OCI-LY1 (cell line): ENCODE data around the gene TRUB2.
A peak's percentile ranks its signal among the peaks of the same experiment; 100 is the strongest.
"Not testable (repeated sequence)": the region's sequence is repeated elsewhere in the genome, so short reads cannot be mapped to it uniquely, and the experiment has no call there.

Source experiments
- H2AFZ ChIP-seq: fragments of 200-600 bp; sonication (generic), shearing (Covaris generic); 2 replicates; pipeline ENCODE4 v1.6.0; 2014; ENCODE audit warnings: antibody characterized with exemption, mild to moderate bottlenecking, low read length
- H3F3A ChIP-seq: fragments of 200-600 bp; sonication (generic), shearing (Covaris generic); 2 replicates; pipeline ENCODE4 v1.6.0; 2014; ENCODE audit warnings: mild to moderate bottlenecking, antibody characterized with exemption, low read length, moderate library complexity; ENCODE audit not compliant: insufficient read depth
- H3K27ac ChIP-seq: fragments of 200-600 bp; sonication (generic); 2 replicates; pipeline ENCODE4 v1.5.1; 2014; ENCODE audit warnings: low read length, mixed run types, mild to moderate bottlenecking, low read depth; ENCODE audit not compliant: poor library complexity, severe bottlenecking
- H3K27me3 ChIP-seq: fragments of 200-600 bp; sonication (generic); 2 replicates; pipeline ENCODE4 v1.6.0; 2014; ENCODE audit warnings: antibody characterized with exemption, mild to moderate bottlenecking, low read length, moderate library complexity; ENCODE audit not compliant: insufficient read depth
- H3K36me3 ChIP-seq: fragments of 200-600 bp; sonication (generic); 2 replicates; pipeline ENCODE4 v1.6.1; 2014; ENCODE audit warnings: mild to moderate bottlenecking, antibody characterized with exemption, low read length, moderate library complexity, mixed read lengths; ENCODE audit not compliant: insufficient read depth
- H3K4me1 ChIP-seq: fragments of 200-600 bp; sonication (generic); 2 replicates; pipeline ENCODE4 v1.5.1; 2014; ENCODE audit warnings: mild to moderate bottlenecking, low read length, moderate library complexity; ENCODE audit not compliant: insufficient read depth, severe bottlenecking
- H3K4me2 ChIP-seq: fragments of 200-600 bp; sonication (generic), shearing (Covaris generic); 2 replicates; pipeline ENCODE4 v1.6.1; 2014; ENCODE audit warnings: low read length
- H3K4me3 ChIP-seq: fragments of 200-600 bp; sonication (generic); 2 replicates; pipeline ENCODE4 v1.5.1; 2014; ENCODE audit warnings: low read length, low read depth, mild to moderate bottlenecking, mixed read lengths; ENCODE audit not compliant: poor library complexity, severe bottlenecking
- H3K79me2 ChIP-seq: fragments of 200-600 bp; shearing (Covaris generic); 2 replicates; pipeline ENCODE4 v1.6.1; 2016; ENCODE audit warnings: mixed run types, low read length, mixed read lengths; ENCODE audit not compliant: insufficient read depth
- H3K9ac ChIP-seq: fragments of 200-600 bp; sonication (generic), shearing (Covaris generic); 2 replicates; pipeline ENCODE4 v1.6.1; 2014; ENCODE audit warnings: mild to moderate bottlenecking, low read length, mixed read lengths
- H3K9me2 ChIP-seq: fragments of 200-600 bp; sonication (generic), shearing (Covaris generic); 2 replicates; pipeline ENCODE4 v1.6.1; 2014; ENCODE audit warnings: low read depth, mild to moderate bottlenecking, low read length, mixed read lengths
- H3K9me3 ChIP-seq: fragments of 200-600 bp; shearing (Covaris generic); 2 replicates; pipeline ENCODE4 v1.6.1; 2014; ENCODE audit warnings: low read length, mixed read lengths
- H4K20me1 ChIP-seq: fragments of 200-600 bp; sonication (generic), shearing (Covaris generic); 2 replicates; pipeline ENCODE4 v1.6.0; 2016; ENCODE audit warnings: mild to moderate bottlenecking, low read length; ENCODE audit not compliant: insufficient read depth
- EZH2 ChIP-seq: fragments of 200-600 bp; sonication (generic), shearing (Covaris generic); IDR thresholded peaks from 2 replicates; pipeline ENCODE4 v1.8.0; 2017; ENCODE audit warnings: borderline replicate concordance, mixed run types, mild to moderate bottlenecking, antibody characterized with exemption, low read length, moderate library complexity, mixed read lengths
- TF ChIP-seq, protein P1 (sequence below): fragments of 200-600 bp; sonication (generic), shearing (Covaris generic); IDR thresholded peaks from 2 replicates; pipeline ENCODE4 v1.5.1; 2017; ENCODE audit warnings: mild to moderate bottlenecking, antibody characterized with exemption, low read length, moderate library complexity, mixed read lengths

Gene TRUB2

DNA sequence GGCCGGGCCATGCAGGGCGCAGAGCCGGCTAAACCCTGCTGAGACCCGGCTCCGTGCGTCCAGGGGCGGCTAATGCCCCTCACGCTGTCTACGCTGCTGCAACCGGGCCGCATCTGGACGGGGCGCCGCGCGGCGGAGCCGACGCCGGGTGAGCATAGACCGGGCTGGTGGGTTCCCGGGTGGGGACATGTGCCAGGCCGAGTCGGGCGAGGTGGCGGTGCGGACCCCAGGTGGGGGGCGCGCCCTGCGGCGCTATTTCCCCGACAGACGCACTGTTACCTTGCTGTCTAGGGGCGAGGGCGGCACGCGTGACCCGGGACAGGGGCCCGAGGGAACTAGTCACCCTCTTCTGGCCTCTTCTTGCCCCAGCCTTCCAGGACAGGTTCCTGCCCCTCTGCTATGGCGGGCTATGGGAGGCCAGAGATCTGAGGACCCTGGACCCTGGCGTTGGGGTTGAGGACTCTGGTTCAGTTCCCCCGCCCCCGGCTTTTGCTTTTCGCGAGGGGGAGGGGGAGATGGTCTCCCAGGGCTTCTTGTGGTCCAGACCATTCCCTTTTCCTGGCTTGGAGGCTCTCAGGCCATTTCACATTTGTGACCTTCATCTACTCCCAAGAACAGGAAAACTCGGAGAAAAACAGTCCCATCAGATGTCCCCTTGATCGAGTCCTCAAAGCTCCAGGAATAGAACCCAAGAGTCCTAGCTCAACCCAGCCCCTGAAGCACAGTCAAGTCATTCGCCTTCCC lies 18.6 kb upstream of the TRUB2 start:
- H3K9me3 ChIP-seq, result no peaks in the 10 kb centered on the region
- peak overlapping the region; percentile 78 for H3K4me3 ChIP-seq
- H3K4me2 ChIP-seq, result peak overlapping the region; percentile 88
- H3K27ac ChIP-seq, result no peak overlapping the region
- no peaks in the 10 kb centered on the region for H4K20me1 ChIP-seq
- no peak overlapping the region for H2AFZ ChIP-seq
- peaks cover 18% of the 10 kb centered on the region for H3K4me1 ChIP-seq
- H3F3A ChIP-seq, result no peaks in the 10 kb centered on the region
- no peaks in the 10 kb centered on the region for H3K9me2 ChIP-seq
- peak overlapping the region; percentile 76 for H3K9ac ChIP-seq
- no peaks in the 10 kb centered on the region for H3K27me3 ChIP-seq
- H3K79me2 ChIP-seq, result no peaks in the 10 kb centered on the region
- no peak for TF ChIP-seq EZH2
- peaks cover 10% of the 10 kb centered on the region for H3K36me3 ChIP-seq

GRCh38 chr9:128339761-128340690 lies 17.8 kb upstream of the TRUB2 start, which contains the start of gene SLC27A4:
SLC27A4 (plus strand) TSS chr9:128340527; CDS start chr9:128343133, 2,606 bp downstream.
- Histone ChIP-seq H4K20me1 (no peaks in the 10 kb centered on the region), H3K4me2 (peak within 1 kb of the TSS; percentile 88), H3K9me2 (no peaks in the 10 kb centered on the region), H3K79me2 (no peaks in the 10 kb centered on the region), H3F3A (no peaks in the 10 kb centered on the region), H3K27ac (peak within 1 kb of the TSS; percentile 73), H3K4me3 (peak within 1 kb of the TSS; percentile 78), H3K27me3 (no peaks in the 10 kb centered on the region), H3K9ac (peak within 1 kb of the TSS; percentile 76), H3K9me3 (no peaks in the 10 kb centered on the region), H3K4me1 (peaks cover 18% of the 10 kb centered on the region), H2AFZ (no peak within 1 kb of the TSS), H3K36me3 (peaks cover 4% of the 10 kb centered on the region)
- TF ChIP-seq EZH2, result no peak
- TF ChIP-seq, protein P1, sequence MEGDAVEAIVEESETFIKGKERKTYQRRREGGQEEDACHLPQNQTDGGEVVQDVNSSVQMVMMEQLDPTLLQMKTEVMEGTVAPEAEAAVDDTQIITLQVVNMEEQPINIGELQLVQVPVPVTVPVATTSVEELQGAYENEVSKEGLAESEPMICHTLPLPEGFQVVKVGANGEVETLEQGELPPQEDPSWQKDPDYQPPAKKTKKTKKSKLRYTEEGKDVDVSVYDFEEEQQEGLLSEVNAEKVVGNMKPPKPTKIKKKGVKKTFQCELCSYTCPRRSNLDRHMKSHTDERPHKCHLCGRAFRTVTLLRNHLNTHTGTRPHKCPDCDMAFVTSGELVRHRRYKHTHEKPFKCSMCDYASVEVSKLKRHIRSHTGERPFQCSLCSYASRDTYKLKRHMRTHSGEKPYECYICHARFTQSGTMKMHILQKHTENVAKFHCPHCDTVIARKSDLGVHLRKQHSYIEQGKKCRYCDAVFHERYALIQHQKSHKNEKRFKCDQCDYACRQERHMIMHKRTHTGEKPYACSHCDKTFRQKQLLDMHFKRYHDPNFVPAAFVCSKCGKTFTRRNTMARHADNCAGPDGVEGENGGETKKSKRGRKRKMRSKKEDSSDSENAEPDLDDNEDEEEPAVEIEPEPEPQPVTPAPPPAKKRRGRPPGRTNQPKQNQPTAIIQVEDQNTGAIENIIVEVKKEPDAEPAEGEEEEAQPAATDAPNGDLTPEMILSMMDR, result no peak

DNA sequence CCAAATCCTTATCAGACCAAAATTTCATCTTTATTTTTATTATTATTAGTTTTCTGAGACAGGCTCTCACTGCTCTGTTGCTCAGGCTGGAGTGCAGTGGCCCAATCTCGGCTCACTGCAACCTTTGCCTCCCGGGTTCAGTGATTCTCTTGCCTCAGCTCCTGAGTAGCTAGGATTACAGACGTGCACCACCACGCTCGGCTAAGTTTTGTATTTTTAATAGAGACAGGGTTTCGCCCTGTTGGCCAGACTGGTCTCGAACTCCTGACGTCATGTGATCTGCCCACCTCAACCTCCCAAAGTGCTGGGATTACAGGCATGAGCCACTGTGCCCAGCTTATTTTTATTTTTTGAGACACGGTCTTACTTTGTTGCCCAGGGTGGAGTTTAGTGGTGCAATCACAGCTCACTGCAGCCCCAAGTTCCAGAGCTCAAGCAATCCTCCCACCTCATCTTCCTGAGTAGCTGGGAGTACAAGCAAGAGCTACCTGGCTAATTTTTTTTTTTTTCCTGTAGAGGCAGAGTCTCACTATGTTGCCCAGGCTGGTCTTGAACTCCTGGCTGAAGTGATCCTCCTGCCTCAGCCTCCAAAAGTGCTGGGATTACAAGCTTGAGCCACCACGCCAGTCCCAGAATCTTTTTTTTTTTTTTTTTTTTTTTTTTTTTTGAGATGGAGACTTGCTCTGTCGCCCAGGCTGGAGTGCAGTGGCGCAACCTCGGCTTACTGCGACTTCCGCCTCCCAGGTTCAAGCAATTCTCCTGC lies 16.8 kb upstream of the TRUB2 start:
- not testable (repeated sequence) for H3K9ac ChIP-seq, H4K20me1 ChIP-seq, H3K9me2 ChIP-seq, H2AFZ ChIP-seq, H3K79me2 ChIP-seq, H3K36me3 ChIP-seq, H3K9me3 ChIP-seq, H3K27me3 ChIP-seq, H3F3A ChIP-seq
- Histone ChIP-seq H3K4me1 (peaks cover 18% of the 10 kb centered on the region), H3K27ac (peak overlapping the region; percentile 73), H3K4me3 (peak overlapping the region; percentile 64), H3K4me2 (peak overlapping the region; percentile 59; the same call in 1 of the 2 replicates)
